Keratinocyte (primary cell): ENCODE measurements around the gene DPYD. TPM values are rescaled to one million over a fixed set of nuclear protein-coding genes. Genes with fewer than 3 reads are reported as not detected.

ENCODE experiments used
- DNase-seq: peaks from one replicate; pipeline ENCODE4 v3.0.0-alpha.2; 2011; ENCODE audit warnings: low read depth, missing footprints, low spot score
- FAIRE-seq: peaks from 2 replicates; lab custom pipeline; 2011; peaks lifted over from hg19 to GRCh38; lab: Jason Lieb, UNC
- H2AFZ ChIP-seq: 2 replicates; pipeline ENCODE4 v1.6.0; 2012; ENCODE audit warnings: low read length, control low read depth, inconsistent platforms; ENCODE audit not compliant: control insufficient read depth
- H3K27ac ChIP-seq: 2 replicates; pipeline ENCODE4 v1.5.1; 2011; ENCODE audit warnings: low read length; ENCODE audit not compliant: control insufficient read depth, insufficient read depth
- H3K27me3 ChIP-seq: 3 replicates; pipeline ENCODE4 v1.6.0; 2011; ENCODE audit warnings: low read length; ENCODE audit not compliant: control insufficient read depth, insufficient read depth; ENCODE audit errors: extremely low read depth
- H3K36me3 ChIP-seq, 2 experiments: 2 replicates in 1 of 2; 3 replicates in 1 of 2; pipeline ENCODE4 v1.5.1; 2011; ENCODE audit warnings: low read length in 2 of 2, mild to moderate bottlenecking in 1 of 2; ENCODE audit not compliant: control insufficient read depth in 2 of 2, insufficient read depth in 2 of 2; ENCODE audit errors: extremely low read depth in 1 of 2
- H3K4me1 ChIP-seq: 3 replicates; pipeline ENCODE4 v1.5.1; 2011; ENCODE audit warnings: low read length; ENCODE audit not compliant: control insufficient read depth, insufficient read depth; ENCODE audit errors: extremely low read depth
- H3K4me2 ChIP-seq: 3 replicates; pipeline ENCODE4 v1.6.0; 2011; ENCODE audit warnings: low read depth, low read length; ENCODE audit not compliant: control insufficient read depth, insufficient read depth; ENCODE audit errors: extremely low read depth
- H3K4me3 ChIP-seq, 3 experiments: fragments of 200-600 bp in 1 of 3; sonication (generic) in 1 of 3; 2 replicates in 2 of 3; 3 replicates in 1 of 3; pipeline ENCODE4 v1.5.1; 2011 to 2016; ENCODE audit warnings: low read length in 3 of 3, mild to moderate bottlenecking in 3 of 3, control low read depth in 2 of 3, inconsistent platforms in 1 of 3, low read depth in 1 of 3, mixed read lengths in 1 of 3, mixed run types in 1 of 3, moderate library complexity in 1 of 3; ENCODE audit not compliant: control insufficient read depth in 2 of 3, insufficient read depth in 2 of 3; ENCODE audit errors: extremely low read depth in 1 of 3
- H3K79me2 ChIP-seq: 2 replicates; pipeline ENCODE4 v1.6.0; 2012; ENCODE audit warnings: low read length; ENCODE audit not compliant: control insufficient read depth, insufficient read depth
- H3K9ac ChIP-seq: 3 replicates; pipeline ENCODE4 v1.6.0; 2011; ENCODE audit warnings: low read length; ENCODE audit not compliant: control insufficient read depth, insufficient read depth; ENCODE audit errors: extremely low read depth
- H3K9me1 ChIP-seq: 3 replicates; pipeline ENCODE4 v1.6.0; 2011; ENCODE audit warnings: low read length; ENCODE audit not compliant: control insufficient read depth, insufficient read depth; ENCODE audit errors: extremely low read depth
- H3K9me3 ChIP-seq: 2 replicates; pipeline ENCODE4 v1.5.1; 2012; ENCODE audit warnings: low read depth, low read length; ENCODE audit not compliant: control insufficient read depth
- H4K20me1 ChIP-seq: 3 replicates; pipeline ENCODE4 v1.6.0; 2011; ENCODE audit warnings: low read length; ENCODE audit not compliant: control insufficient read depth, insufficient read depth; ENCODE audit errors: extremely low read depth
- CTCF ChIP-seq, 3 experiments: IDR thresholded peaks in 1 of 3; conservative IDR thresholded peaks in 1 of 3; optimal IDR thresholded peaks in 1 of 3; 2 replicates in 2 of 3; 3 replicates in 1 of 3; pipeline versions ENCODE3 to v1.5.1; 2011; ENCODE audit warnings: low read length in 3 of 3, mild to moderate bottlenecking in 3 of 3, moderate library complexity in 2 of 3, control low read depth in 1 of 3, inconsistent platforms in 1 of 3; ENCODE audit not compliant: insufficient read depth in 2 of 3; ENCODE audit errors: extremely low read depth in 1 of 3
- EZH2 ChIP-seq: IDR thresholded peaks from one replicate; pipeline ENCODE4 v1.6.1; 2012; ENCODE audit warnings: inconsistent platforms, mild to moderate bottlenecking, low read length, moderate library complexity
- dilution Hi-C: fragments of 300-500 bp; cut with MboI; formaldehyde crosslinking; loops from one replicate; pipeline ENCODE4 v1.7.0; 2020; ENCODE audit warnings: low sequenced_read_pairs; ENCODE audit not compliant: extremely low pct_ligation_motif_present
- polyA plus RNA-seq, 5 experiments: library from polyadenylated mRNA; depleted of rRNA in 3 of 5; stranded (reverse) in 3 of 5; stranded (forward) in 1 of 5; unstranded in 1 of 5; fragments of >200 nt; gene quantifications; 1 replicate in 1 of 5; 2 replicates in 3 of 5; 3 replicates in 1 of 5; pipeline versions ENCODE4 v1.2.1 to v1.2.3, GENCODE V29; 2011 to 2012; ENCODE audit warnings: missing spikeins in 2 of 5, low read depth in 1 of 5, low replicate concordance in 1 of 5

The DPYD gene
- polyA plus RNA-seq, 1 donor (not counting 4 experiments of a cell fraction or from before 2014, with no cell fraction given), result 1.9 TPM

- FAIRE-seq (no peak), DNase-seq (peak; percentile 42)
- TF ChIP-seq EZH2 (no peak), CTCF (optimal IDR thresholded peaks at IDR 0.05 in 1 of 3, IDR thresholded peaks at IDR 0.05 in 1 of 3, conservative IDR thresholded peaks at IDR 0.05 in 1 of 3; ENCODE audit: extremely low read depth in 1 of 3, insufficient read depth in 2 of 3, low read length in 3 of 3) (no peak)
- Histone ChIP-seq H3K9me1 (no peaks in the 10 kb centered on the region), H3K27ac (no peak overlapping the region), H2AFZ (no peak overlapping the region), H3K79me2 (no peaks in the 10 kb centered on the region), H3K4me1 (peaks cover 2% of the 10 kb centered on the region), H3K4me2 (no peak overlapping the region), H3K9ac (no peak overlapping the region), H4K20me1 (no peaks in the 10 kb centered on the region), H3K4me3 (no peak overlapping the region), H3K9me3 (no peaks in the 10 kb centered on the region), H3K27me3 (no peaks in the 10 kb centered on the region), H3K36me3 (no peaks in the 10 kb centered on the region)
- dilution Hi-C loops, result no loop called here
These were observed 339.2 kb downstream of the DPYD start for GRCh38 chr1:97581614-97582051.

GRCh38 chr1:97577613-97578012 lies 343.2 kb downstream of the DPYD start:
- Histone ChIP-seq H4K20me1 (no peaks in the 10 kb centered on the region), H3K9me1 (no peaks in the 10 kb centered on the region), H3K4me3 (no peak overlapping the region), H3K4me2 (no peak overlapping the region), H2AFZ (no peak overlapping the region), H3K9me3 (no peaks in the 10 kb centered on the region), H3K27ac (no peak overlapping the region), H3K36me3 (no peaks in the 10 kb centered on the region), H3K79me2 (no peaks in the 10 kb centered on the region), H3K4me1 (peaks cover 2% of the 10 kb centered on the region), H3K9ac (no peak overlapping the region), H3K27me3 (no peaks in the 10 kb centered on the region)
- no peak for DNase-seq
- dilution Hi-C loops, result no loop called here
- no peak for TF ChIP-seq CTCF (optimal IDR thresholded peaks at IDR 0.05 in 1 of 3, IDR thresholded peaks at IDR 0.05 in 1 of 3, conservative IDR thresholded peaks at IDR 0.05 in 1 of 3; ENCODE audit: extremely low read depth in 1 of 3, insufficient read depth in 2 of 3, low read length in 3 of 3)
- no peak for TF ChIP-seq EZH2
- FAIRE-seq, result no peak
